ENCODE measurements around the gene PRDM13.
"Not testable (repeated sequence)": the region's sequence is repeated elsewhere in the genome, so short reads cannot be mapped to it uniquely, and the experiment has no call there.

Gene PRDM13

GRCh38 chr6:99629293-99629692 lies 22.7 kb downstream of the PRDM13 start:
- DNase-seq (ENCODE audit: low spot score) = no peak

- no peak for DNase-seq (ENCODE audit: low spot score)
Observed at GRCh38 chr6:99637629-99638028, 31.0 kb downstream of the PRDM13 start.

- DNase-seq (ENCODE audit: low spot score) = not testable (repeated sequence)
Observed at GRCh38 chr6:99638358-99638757, 31.7 kb downstream of the PRDM13 start.

DNA sequence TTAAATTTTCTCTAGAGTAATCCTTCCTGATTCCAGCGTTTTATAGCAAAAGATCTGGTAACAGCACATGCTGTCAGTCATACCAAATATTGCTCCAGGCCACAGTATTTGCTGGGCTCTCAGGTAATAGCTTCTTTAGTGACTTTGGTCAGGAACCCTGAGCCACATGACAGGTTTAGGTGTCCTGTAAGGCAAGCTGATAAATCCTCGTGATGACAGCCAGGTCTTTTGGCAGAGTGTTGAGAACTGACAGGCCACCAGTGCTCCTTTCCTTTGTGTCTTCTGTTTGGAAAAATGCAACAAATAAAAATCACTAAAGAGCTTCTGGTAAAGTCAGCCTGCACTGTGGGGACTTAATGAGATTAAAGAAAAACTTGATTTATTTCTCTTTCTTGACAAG lies 34.6 kb downstream of the PRDM13 start:
- no peak for DNase-seq (ENCODE audit: low spot score)

DNA sequence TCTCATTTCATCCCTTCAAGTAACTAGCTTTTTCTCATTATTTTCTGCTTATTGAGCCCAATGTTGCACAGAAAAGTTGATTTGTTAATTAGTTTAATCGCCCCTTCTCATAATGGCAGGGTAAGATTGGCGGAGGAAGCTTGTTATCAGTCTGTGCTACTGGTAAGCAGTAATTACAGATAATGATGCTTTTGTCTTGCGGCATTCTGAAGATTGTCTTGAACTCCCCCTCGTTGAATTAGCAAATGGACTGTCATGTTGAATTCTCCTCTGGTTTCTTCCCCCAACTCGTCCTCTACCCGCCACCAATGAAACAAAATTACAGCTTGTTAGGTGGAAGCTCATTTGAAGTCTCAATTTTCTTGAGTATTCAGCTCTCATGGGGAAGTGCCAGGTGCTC lies 39.4 kb downstream of the PRDM13 start:
- DNase-seq (ENCODE audit: low spot score) = no peak

DNA sequence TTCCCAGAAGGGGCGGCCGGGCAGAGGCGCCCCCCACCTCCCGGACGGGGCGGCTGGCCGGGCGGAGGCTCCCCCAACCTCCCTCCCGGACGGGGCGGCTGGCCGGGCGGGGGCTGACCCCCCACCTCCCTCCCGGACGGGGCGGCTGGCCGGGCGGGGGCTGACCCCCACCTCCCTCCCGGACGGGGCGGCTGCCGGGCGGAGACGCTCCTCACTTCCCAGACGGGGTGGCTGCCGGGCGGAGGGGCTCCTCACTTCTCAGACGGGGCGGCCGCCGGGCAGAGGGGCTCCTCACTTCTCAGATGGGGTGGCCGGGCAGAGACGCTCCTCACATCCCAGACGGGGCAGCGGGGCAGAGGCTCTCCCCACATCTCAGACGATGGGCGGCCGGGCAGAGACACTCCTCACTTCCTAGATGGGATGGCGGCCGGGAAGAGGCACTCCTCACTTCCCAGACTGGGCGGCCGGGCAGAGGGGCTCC lies 43.5 kb downstream of the PRDM13 start:
- DNase-seq (ENCODE audit: low spot score) = not testable (repeated sequence)

DNA sequence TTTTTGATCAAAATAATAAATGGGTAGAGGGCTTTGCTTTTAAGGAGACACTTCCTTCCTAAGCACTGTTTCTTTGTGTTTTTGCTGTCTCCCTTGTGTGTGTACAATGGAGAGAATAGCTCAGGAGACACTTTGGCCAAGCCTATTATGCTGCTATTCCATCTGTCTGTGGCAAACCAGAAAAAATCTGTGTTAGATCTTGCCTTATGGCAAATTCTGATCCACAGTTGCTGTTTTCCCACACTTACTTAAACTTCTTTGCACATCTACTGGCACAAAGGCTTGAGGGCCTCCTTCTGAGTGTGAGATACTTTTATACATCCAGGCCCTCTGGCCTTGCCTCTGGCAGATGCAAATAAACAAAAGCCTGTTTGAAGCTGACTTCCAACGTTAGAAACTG lies 53.6 kb downstream of the PRDM13 start:
- no peak for DNase-seq (ENCODE audit: low spot score)

- DNase-seq (ENCODE audit: low spot score) = no peak
Observed at GRCh38 chr6:99661870-99662269, 55.2 kb downstream of the PRDM13 start.

GRCh38 chr6:99662616-99663015 lies 56.0 kb downstream of the PRDM13 start:
- no peak for DNase-seq (ENCODE audit: low spot score)

Measured in kidney capillary endothelial cell (primary cell).